CD14-positive monocyte (primary cell): Measurements from ENCODE around the gene GOLPH3. TPM values are rescaled to one million over a fixed set of nuclear protein-coding genes. Genes with fewer than 3 reads are reported as not detected.
A peak's percentile ranks its signal among the peaks of the same experiment; 100 is the strongest.

Source experiments
- DNase-seq, 3 donors: peaks; one replicate each; pipeline ENCODE4 v3.0.0-alpha.2; 2011 to 2022
- H2AFZ ChIP-seq: 2 replicates; pipeline ENCODE4 v1.6.0; 2012; ENCODE audit warnings: mild to moderate bottlenecking, low read depth, low read length, inconsistent platforms; ENCODE audit not compliant: insufficient read depth, poor library complexity, severe bottlenecking
- H3K27ac ChIP-seq, 2 donors: 1 replicate in 1 of 2; 2 replicates in 1 of 2; pipeline ENCODE4 v1.5.1; 2012 to 2013; ENCODE audit warnings: low read length in 2 of 2, control low read depth in 1 of 2, inconsistent platforms in 1 of 2, low read depth in 1 of 2, mild to moderate bottlenecking in 1 of 2
- H3K27me3 ChIP-seq, 2 donors: one replicate each; pipeline versions ENCODE4 v1.6.0 to v1.6.1; 2011 to 2013; ENCODE audit warnings: low read length in 2 of 2; ENCODE audit not compliant: control insufficient read depth in 2 of 2, insufficient read depth in 2 of 2
- H3K36me3 ChIP-seq, 2 donors: replicated peaks in 1 of 2; 1 replicate in 1 of 2; 2 replicates in 1 of 2; pipeline versions ENCODE4 v1.5.1 to v1.6.1; 2012 to 2013; ENCODE audit warnings: low read length in 2 of 2, control low read depth in 1 of 2, inconsistent platforms in 1 of 2, mild to moderate bottlenecking in 1 of 2; ENCODE audit not compliant: insufficient read depth in 2 of 2, control insufficient read depth in 1 of 2
- H3K4me1 ChIP-seq, 2 donors: 1 replicate in 1 of 2; 2 replicates in 1 of 2; pipeline versions ENCODE4 v1.5.1 to v1.6.1; 2012 to 2013; ENCODE audit warnings: low read length in 2 of 2, control low read depth in 1 of 2, inconsistent platforms in 1 of 2, mild to moderate bottlenecking in 1 of 2, moderate library complexity in 1 of 2; ENCODE audit not compliant: insufficient read depth in 2 of 2, control insufficient read depth in 1 of 2
- H3K4me2 ChIP-seq: replicated peaks from 2 replicates; pipeline ENCODE3; 2012; ENCODE audit warnings: low read length, moderate library complexity, mild to moderate bottlenecking; ENCODE audit not compliant: poor library complexity, severe bottlenecking; ENCODE audit errors: extremely low read depth
- H3K4me3 ChIP-seq, 3 experiments: fragments of 200-600 bp in 1 of 3; sonication (generic) in 1 of 3; replicated peaks in 1 of 3; 1 replicate in 2 of 3; 2 replicates in 1 of 3; pipeline ENCODE4 v1.5.1; 2011 to 2013; ENCODE audit warnings: low read length in 3 of 3, mild to moderate bottlenecking in 3 of 3, control low read depth in 2 of 3, low read depth in 2 of 3, inconsistent platforms in 1 of 3, moderate library complexity in 1 of 3
- H3K79me2 ChIP-seq: 2 replicates; pipeline ENCODE4 v1.6.0; 2012; ENCODE audit warnings: mild to moderate bottlenecking, control low read depth, inconsistent platforms, low read length, moderate library complexity; ENCODE audit not compliant: insufficient read depth
- H3K9ac ChIP-seq: 2 replicates; pipeline ENCODE4 v1.6.0; 2017; ENCODE audit warnings: low read length, mild to moderate bottlenecking; ENCODE audit not compliant: insufficient read depth, poor library complexity, severe bottlenecking
- H3K9me3 ChIP-seq, 2 donors: replicated peaks in 1 of 2; 1 replicate in 1 of 2; 2 replicates in 1 of 2; pipeline versions ENCODE4 v1.5.1 to v1.6.1; 2012 to 2013; ENCODE audit warnings: low read length in 2 of 2, control low read depth in 1 of 2; ENCODE audit not compliant: control insufficient read depth in 1 of 2, insufficient read depth in 1 of 2
- H4K20me1 ChIP-seq: 2 replicates; pipeline ENCODE4 v1.6.0; 2012; ENCODE audit warnings: mild to moderate bottlenecking, low read length, control low read depth, moderate library complexity; ENCODE audit not compliant: insufficient read depth
- H3K27ac Mint-ChIP-seq, 7 donors: one replicate each; pipeline ENCODE4 v1.8.0; 2020; ENCODE audit warnings: mild to moderate bottlenecking in 7 of 7, mixed read lengths in 7 of 7, moderate library complexity in 6 of 7, inconsistent platforms in 2 of 7
- H3K27me3 Mint-ChIP-seq, 3 donors: one replicate each; pipeline ENCODE4 v1.8.0; 2021 to 2022; ENCODE audit warnings: low read depth in 3 of 3, mild to moderate bottlenecking in 3 of 3, mixed read lengths in 3 of 3, moderate library complexity in 3 of 3, inconsistent platforms in 1 of 3
- H3K36me3 Mint-ChIP-seq, 2 donors: one replicate each; pipeline ENCODE4 v1.8.0; 2020; ENCODE audit warnings: mixed read lengths in 2 of 2, inconsistent platforms in 1 of 2, mild to moderate bottlenecking in 1 of 2
- H3K4me1 Mint-ChIP-seq: one replicate; pipeline ENCODE4 v1.8.0; 2020; ENCODE audit warnings: mild to moderate bottlenecking, mixed read lengths
- H3K4me3 Mint-ChIP-seq, 2 donors: one replicate each; pipeline ENCODE4 v1.8.0; 2020; ENCODE audit warnings: mild to moderate bottlenecking in 2 of 2, mixed read lengths in 2 of 2, moderate library complexity in 1 of 2
- H3K9me3 Mint-ChIP-seq, 7 donors: one replicate each; pipeline ENCODE4 v1.8.0; 2020 to 2022; ENCODE audit warnings: mixed read lengths in 7 of 7, mild to moderate bottlenecking in 6 of 7, moderate library complexity in 6 of 7, inconsistent platforms in 2 of 7
- WGBS: methylation state at CpG from one replicate; pipeline ENCODE4 v1.1.5; 2013; ENCODE audit warnings: missing lambda C conversion rate; ENCODE audit not compliant: insufficient coverage; 5-methylcytosine and 5-hydroxymethylcytosine counted together
- intact Hi-C, 2 donors: fragments of 100-400 bp; cut with micrococcal nuclease; formaldehyde crosslinking; loops; one replicate each; pipeline versions ENCODE4 v1.15.0 to v1.15.1; 2023
- polyA plus RNA-seq, 3 donors: library from polyadenylated mRNA; depleted of rRNA in 1 of 3; unstranded in 2 of 3; stranded (reverse) in 1 of 3; fragments of 300-500 nt in 2 of 3; fragments of >200 nt in 1 of 3; fragmentation: Illumina TruSeq in 2 of 3; gene quantifications; 1 replicate in 2 of 3; 2 replicates in 1 of 3; pipeline ENCODE4 v1.2.3, GENCODE V29; 2012 to 2021
- TF ChIP-seq, protein P1 (sequence below): fragments of 200-600 bp; IDR thresholded peaks from one replicate; pipeline ENCODE4 v1.8.0; 2022; ENCODE audit warnings: antibody characterized with exemption, mild to moderate bottlenecking

Gene GOLPH3
- polyA plus RNA-seq, 3 donors, result 25.1 to 108 (median 105) TPM

- Histone ChIP-seq H3K9ac (no peak overlapping the region), H3K4me2 (no peak overlapping the region), H3K27me3 (no peaks in the 10 kb centered on the region), H2AFZ (no peak overlapping the region), H3K9me3 (no peaks in the 10 kb centered on the region), H3K4me3 (no peak overlapping the region), H4K20me1 (no peaks in the 10 kb centered on the region), H3K79me2 (no peaks in the 10 kb centered on the region), H3K4me1 (peaks cover 46 to 56% of the 10 kb centered on the region in 2 donors), H3K36me3 (no peaks in the 10 kb centered on the region), H3K27ac (no peak overlapping the region)
- no CpG with 5 or more reads among the region's 5 CpGs for WGBS
- DNase-seq, result no peak
- Mint-ChIP-seq H3K4me1 (peaks cover 50% of the 10 kb centered on the region), H3K9me3 (peaks cover 0 to 4% (median 0%) of the 10 kb centered on the region in 7 donors), H3K36me3 (peaks cover 0 to 4% of the 10 kb centered on the region in 2 donors), H3K4me3 (no peak overlapping the region), H3K27me3 (peaks cover 0 to 5% (median 0%) of the 10 kb centered on the region in 3 donors), H3K27ac (peak overlapping the region in 1 of 7 donors; percentile 24)
- TF ChIP-seq, protein P1, sequence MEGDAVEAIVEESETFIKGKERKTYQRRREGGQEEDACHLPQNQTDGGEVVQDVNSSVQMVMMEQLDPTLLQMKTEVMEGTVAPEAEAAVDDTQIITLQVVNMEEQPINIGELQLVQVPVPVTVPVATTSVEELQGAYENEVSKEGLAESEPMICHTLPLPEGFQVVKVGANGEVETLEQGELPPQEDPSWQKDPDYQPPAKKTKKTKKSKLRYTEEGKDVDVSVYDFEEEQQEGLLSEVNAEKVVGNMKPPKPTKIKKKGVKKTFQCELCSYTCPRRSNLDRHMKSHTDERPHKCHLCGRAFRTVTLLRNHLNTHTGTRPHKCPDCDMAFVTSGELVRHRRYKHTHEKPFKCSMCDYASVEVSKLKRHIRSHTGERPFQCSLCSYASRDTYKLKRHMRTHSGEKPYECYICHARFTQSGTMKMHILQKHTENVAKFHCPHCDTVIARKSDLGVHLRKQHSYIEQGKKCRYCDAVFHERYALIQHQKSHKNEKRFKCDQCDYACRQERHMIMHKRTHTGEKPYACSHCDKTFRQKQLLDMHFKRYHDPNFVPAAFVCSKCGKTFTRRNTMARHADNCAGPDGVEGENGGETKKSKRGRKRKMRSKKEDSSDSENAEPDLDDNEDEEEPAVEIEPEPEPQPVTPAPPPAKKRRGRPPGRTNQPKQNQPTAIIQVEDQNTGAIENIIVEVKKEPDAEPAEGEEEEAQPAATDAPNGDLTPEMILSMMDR, result no peak
- intact Hi-C loops, result no loop called here
Measured at GRCh38 chr5:32206053-32206452, 31.9 kb upstream of the GOLPH3 start.

DNA sequence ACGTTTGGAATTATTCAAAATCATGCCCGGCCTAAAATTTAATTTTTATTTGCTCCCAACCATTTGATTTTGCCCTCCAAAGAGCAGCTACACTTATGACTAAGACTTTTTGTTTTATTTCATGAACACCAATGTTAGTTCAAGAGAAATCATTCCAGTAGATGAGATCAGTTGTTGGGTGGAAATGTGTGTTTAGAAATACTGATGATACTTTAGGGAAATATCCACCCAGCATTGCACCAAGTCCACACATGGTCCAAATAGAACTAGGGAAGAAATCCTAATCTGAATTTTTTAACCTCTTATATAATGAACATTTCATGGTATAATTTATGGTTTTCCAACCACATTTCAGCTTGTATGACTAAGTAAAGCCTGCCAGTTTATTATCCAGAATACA, 28.3 kb upstream of the GOLPH3 start:
- H3K36me3 ChIP-seq, result no peaks in the 10 kb centered on the region
- Mint-ChIP-seq H3K27ac (peak overlapping the region in 2 of 7 donors; percentile 18 to 78), H3K4me1 (peaks cover 49% of the 10 kb centered on the region), H3K27me3 (peaks cover 0 to 5% (median 0%) of the 10 kb centered on the region in 3 donors), H3K4me3 (no peak overlapping the region), H3K36me3 (peaks cover 0 to 4% of the 10 kb centered on the region in 2 donors), H3K9me3 (peaks cover 0 to 4% (median 0%) of the 10 kb centered on the region in 7 donors)
- no peaks in the 10 kb centered on the region for H3K9me3 ChIP-seq
- no peak for DNase-seq
- H3K4me3 ChIP-seq, result no peak overlapping the region
- no peak overlapping the region for H3K27ac ChIP-seq
- TF ChIP-seq, protein P1, result no peak
- no peak overlapping the region for H2AFZ ChIP-seq
- no CpG with 5 or more reads among the region's 2 CpGs for WGBS
- no peaks in the 10 kb centered on the region for H3K79me2 ChIP-seq
- intact Hi-C loops, result no loop called here
- peaks cover 43 to 54% of the 10 kb centered on the region in 2 donors for H3K4me1 ChIP-seq
- no peaks in the 10 kb centered on the region for H4K20me1 ChIP-seq
- no peaks in the 10 kb centered on the region for H3K27me3 ChIP-seq
- H3K4me2 ChIP-seq, result no peak overlapping the region
- H3K9ac ChIP-seq, result no peak overlapping the region
